NCI-H345 treated with DMSO at 0.1 percent for 48 hours (cell line): ENCODE measurements around the gene HSPD1.

Experiments used
- DNase-seq: peaks from one replicate; lab custom pipeline; 2025; ENCODE audit not compliant: unreplicated experiment; lab: John Stamatoyannopoulos, UW

Gene HSPD1

DNA sequence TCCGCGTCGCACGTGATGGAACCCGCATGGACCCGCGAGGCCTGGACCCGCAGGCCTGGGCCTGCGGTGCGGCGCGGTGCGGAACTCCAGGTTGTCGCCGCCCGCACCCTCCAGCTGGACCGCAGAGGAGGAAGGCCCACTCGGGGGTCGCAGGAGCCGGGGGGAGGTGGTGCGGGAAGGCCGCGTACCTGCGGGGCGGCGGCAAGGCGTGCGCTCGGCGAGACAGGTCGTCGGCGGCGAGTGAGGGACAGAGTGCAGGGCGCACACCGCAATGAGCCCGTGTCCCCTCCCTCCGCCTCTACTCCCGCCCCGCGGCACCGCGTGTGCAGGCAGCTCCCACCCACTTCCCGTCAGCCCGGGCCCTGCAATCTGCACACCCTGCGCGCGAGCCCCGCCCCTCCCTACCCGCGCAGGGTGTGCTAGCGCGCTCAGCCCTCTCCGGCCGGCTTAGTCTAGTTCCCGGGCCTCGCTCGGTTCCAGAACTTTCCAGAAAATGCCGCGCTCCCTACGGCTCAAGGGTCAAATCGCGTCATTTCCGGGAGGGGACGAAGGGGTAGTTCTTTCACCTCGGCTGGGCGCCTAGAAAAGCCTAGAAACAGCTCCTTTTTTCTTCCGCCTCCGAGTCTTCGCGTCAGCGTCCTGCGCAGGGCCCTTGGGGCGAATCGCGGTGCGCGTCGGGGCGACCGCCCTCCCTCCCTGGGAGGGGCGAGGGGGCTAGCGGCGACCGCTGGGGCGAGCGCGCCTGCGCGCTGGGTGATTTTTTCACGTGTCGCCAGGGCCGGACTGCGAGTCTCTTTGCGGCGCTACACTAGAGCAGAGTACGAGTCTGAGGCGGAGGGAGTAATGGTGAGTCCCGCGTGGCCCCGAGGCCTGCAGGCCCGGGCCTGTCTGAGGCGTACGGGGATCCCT lies at the start of gene HSPD1, which contains the start of gene HSPE1:
TSS of gene HSPD1 (minus strand) at position 247 of the 909 bp plus-strand sequence. CDS start 992 bp downstream, outside the sequence.
TSS of gene HSPE1 (plus strand) at position 786 of the 909 bp plus-strand sequence. CDS start at position 844, 58 bp downstream.
- peak; percentile 95 for DNase-seq

DNA sequence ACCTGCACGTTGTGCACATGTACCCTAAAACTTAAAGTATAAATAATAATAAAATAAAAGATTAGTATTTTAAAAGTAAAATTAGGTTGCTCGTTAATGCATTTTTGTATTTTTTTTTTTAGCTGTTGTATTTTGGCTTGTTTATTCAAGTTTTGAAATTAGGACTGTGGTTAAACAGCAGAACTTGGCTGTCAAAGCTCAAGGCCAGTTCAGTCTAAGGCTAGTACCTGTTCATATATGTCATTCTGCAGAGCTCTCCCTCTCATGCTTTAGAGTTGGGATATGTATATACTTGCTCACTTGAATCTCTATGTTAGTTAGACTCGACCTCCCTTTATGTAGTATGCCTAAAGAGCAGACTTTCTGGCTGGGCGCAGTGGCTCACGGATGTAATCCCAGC lies 48.9 kb upstream of the HSPD1 start:
- DNase-seq, result no peak

DNA sequence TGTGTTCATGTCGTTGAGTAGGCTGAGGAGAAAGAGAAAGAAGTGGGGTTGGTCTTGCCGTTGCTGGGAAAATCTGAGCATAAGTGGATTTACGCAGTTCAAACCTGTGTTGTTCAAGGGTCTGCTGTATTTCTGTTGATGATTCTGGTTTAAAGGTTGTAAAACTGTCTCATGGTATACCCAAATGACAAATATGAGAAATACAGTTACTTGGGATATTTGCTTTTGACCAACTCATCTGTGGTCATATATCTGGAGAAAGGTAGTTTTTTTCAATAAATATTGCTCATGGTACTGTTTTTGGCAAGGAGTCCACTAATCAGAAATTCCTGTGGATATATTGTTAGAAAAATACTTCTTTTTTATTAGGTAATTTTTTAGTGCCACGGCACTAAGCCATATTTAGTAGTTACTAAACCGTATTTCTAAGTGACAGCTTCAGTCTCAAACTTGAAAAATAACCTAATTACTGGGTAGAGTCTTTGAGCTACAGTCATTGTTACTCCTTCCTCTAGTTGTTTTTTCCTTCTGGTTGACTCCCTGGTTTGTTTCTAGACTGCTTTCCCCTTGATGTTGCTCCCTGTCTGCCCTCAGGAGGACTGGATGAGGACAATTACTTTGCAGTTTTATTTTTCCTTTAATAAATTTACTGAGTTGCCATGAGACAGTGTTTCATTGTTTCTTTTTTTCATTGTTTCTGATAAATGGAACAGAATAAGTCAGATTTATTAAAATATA lies 47.7 kb upstream of the HSPD1 start:
- no peak for DNase-seq

DNA sequence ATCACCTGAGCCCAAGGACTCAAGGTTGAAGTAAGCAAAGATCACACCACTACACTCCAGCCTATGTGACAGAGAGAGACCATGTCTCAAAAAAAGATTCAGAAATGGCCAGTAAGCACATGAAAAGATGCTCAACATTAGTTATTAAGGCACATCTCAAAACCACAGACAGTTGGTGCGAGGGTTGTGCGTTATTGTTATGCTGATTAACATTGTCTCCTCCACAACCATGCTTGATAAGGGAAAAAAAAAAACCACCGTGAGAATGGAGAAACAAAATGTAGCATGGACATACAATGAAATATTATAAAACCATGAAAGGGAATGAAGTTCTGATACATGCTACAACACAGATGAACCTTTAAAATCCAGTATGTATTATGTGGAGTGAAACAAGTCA lies 43.6 kb upstream of the HSPD1 start:
- DNase-seq, result no peak

DNA sequence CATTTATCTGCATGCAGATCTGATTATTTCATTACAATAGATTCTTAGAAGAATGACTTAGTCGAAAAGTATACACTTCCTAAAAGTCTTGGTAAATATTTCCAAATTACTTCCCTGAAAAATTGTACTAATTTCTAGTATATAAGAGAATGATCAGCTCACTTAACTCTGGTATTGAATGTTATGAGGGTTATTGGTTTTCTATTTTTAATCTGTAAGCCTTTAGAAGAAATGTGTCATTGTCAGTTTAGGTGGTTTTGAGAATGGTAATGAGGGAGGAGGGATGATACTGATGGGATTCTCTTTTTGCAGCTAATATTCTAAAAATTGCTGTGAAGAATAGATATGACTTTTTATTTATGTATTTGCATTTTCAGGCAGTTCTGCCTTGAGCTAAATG lies 40.1 kb upstream of the HSPD1 start:
- DNase-seq, result no peak

DNA sequence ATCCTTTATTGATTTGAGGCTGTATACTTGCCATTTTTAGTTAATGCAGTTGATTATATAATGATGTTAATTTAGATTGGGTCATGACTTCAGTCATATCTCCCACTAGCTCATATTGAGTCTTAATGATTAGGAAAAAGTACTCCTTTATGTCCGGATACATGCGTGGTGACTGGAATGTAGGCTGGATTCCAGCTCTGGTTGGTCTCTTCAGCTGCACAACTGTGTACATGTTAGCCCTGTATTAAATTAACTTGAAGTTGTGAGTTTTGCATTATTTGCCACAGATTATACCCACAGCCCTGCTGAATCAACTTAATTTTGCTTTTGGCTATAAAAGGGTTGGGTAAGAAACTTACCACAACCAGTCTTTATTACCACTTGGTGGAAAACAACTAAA lies 38.8 kb upstream of the HSPD1 start:
- no peak for DNase-seq

DNA sequence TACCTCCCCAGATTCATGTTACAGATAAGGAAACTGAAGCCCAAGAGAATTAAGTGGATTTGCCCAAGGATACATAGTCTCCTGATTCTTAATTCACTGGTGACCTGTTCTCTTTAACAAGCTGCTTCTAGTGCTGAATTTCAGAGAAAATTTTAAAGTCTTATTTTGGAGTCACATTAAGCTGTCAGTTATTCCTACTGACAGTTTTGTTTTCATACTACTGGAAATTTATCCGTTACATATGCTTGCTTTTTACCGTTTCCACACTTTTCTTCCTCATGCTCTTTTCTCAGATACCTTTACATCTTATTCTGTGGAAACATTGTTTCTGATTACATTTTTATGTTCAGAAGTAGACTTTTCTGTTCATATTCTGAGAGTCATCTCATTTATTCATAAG lies 17.5 kb upstream of the HSPD1 start:
- no peak for DNase-seq

DNA sequence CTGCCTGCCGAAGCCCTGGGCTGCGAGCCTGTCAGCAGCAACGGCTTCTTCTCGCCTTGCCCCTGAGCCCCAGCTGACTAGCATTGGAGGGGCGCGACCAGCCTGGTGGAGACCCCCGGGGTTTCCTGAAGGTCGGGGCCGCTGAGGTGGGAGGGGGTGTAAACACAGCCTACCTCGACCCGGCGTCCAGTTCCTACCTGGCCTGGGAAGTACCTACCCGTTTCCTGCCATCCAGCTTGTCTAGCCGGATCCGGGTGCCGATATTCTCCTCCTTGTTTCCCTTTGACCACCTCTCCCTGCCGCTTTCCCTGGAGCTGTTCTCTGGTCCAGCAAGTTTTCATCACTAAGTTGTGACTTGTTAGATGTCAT lies 16.7 kb upstream of the HSPD1 start:
- no peak for DNase-seq

DNA sequence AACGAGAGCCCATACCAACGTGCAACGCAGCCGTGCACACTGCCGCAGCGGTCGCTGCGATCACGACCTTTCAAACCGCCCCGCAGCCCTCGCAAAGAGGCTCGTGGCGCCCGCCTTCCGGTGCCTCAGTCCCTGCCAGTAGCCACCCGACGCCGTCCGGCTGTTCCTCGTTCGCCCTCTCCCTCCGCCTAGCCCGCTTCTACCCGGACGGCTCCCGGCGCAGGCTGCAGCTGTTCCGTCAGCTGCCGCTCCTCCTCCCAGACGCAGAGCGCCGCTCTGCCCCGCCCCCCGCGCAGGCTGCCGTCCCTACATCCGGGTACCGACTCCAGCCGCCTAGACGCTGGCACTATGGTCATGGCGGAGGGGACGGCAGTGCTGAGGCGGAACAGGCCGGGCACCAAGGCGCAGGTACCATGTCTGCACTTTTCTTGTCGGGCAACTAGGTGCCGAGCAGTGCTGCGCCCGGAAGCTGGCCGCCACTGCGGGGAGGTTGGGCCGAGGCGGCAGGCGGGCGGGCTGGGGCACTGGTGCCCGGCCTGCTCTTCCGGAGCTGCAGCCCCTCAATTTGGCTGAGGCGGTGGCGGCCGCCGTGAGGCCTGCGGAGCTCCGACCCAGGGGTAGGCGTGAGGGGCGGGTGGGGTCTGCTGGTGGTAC lies 16.2 kb upstream of the HSPD1 start, which contains the start of gene MOB4:
TSS of gene MOB4 (plus strand) at position 328 of the 654 bp plus-strand sequence. CDS start at position 349, 21 bp downstream.
- DNase-seq, result peak; percentile 91

DNA sequence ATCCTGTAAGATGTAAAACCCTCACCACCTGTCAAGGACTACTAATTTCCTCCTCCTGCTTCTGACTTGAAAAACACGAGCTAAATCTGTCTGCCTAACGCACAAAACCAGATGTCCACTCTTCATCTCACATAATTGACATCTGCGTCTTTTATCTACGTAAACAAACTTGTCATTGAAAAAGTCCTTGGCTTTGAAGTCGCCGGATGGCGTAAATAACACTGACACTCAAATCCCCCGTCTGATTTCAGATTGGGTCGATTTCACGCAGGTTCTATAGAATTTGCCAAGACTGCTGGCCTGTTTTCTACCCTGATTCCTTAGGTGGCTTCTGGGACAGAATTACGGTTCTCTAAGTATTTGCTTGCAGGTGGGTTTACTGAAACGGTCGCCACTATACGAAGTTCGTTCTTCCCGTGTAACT lies 15.7 kb upstream of the HSPD1 start:
- peak; percentile 28 for DNase-seq

DNA sequence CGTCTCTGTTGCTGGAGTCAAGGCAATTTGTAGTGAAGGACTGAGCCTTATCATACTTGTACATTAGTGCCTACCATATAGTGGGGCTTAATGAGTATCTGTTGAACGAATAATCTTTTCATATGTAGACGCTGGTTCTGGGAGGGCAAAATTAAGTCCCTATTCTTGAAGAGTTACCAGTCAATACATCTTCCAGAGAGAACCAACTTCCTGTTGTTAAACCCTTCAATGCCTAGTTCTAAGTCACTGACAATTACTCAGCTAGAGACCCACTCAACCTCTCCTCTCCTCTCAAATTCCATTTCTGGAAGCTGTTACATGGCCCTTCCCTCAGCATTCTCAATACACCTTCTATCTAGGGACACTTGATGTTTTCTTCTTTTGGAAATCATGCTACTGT lies 15.1 kb upstream of the HSPD1 start:
- DNase-seq, result no peak

DNA sequence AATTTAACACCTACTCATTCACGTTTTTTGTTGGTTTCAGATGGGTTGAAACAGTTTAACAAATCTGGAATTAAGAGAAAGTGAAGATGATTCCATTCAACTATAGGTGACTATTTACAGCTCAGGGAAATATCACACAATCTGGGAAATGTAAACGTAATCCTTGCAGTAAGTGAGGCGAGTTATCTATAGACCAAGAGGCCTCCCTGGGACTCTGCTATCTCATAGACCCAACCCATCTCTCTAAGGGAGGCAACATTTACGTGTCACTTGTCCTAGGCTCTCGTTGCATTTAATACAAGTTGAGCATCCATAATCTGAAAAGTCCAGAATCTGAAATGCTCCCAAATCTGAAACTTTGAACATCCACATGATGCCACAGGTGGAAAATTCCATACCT lies 14.3 kb upstream of the HSPD1 start:
- DNase-seq, result no peak

DNA sequence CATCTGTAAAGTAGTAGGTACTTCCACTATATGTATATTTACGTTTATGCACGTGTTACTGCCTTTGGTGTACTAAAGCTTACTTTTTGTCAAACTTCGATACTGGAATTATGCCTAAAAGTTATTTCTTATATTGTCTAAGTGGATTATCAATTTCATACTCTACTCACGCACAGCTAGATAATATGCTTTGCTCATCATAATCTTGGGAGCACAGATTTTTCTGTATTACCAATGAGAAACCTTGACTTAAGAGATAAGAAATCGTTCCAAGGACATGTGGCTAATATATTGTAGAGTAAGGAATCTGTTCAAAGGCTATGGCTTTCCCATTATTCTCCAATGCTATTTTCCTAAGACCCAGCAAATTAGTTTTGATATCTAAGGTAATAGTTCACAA lies 7.0 kb upstream of the HSPD1 start:
- DNase-seq, result no peak

DNA sequence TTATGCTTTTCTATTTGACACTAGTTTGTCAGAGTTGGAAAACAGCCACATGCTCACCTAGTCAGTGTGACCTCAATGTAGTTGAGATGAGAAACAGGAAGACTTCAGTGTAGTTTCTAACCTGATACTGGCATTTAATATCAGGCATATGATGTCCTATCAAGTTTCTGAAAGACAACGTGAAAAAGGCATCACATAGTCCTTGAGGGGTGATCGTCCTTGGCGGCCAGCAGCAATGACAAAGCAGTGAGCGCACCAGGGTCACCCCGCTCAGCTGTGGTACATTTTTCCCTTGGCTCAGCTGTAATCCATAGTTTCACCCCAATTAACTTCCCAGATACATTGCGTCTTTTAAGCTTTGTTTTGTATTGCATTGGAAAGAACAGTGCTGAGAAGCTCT lies 4.9 kb upstream of the HSPD1 start:
- no peak for DNase-seq

DNA sequence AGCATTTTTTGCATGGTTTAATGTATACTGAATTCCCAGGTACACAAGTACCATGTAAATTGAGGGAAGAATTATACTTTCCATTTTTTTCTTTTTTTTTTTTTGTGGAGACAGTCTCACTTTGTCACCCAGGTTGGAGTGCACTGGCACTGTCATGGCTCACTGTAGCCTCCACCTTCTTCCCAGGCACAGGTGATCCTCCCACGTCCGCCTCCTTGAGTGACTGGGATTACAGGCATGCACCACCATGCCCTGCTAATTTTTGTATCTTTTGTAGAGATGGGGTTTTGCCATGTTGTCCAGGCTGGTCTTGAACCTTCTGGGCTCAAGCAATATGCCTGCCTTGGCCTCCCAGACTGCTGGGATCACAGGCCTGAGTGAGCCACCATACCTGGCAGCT lies 4.4 kb upstream of the HSPD1 start:
- DNase-seq, result no peak

DNA sequence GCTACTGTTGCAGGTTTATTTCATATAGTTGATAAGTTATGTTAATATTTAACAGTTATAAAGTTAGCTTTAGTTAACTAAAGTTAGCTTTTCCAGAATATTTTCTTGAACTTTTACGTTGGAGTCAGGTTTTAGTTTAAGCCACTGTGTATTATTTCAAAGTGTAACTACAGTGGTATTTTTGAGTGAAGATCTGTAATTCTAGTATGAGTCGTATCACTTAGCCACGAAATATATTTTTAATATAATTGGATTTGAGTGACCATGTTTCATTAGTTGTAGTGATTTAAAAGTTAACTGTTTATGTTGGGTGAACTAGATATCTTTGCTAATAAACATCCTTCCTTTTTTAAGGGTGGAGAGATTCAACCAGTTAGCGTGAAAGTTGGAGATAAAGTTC lies 3.0 kb upstream of the HSPD1 start:
- DNase-seq, result no peak

DNA sequence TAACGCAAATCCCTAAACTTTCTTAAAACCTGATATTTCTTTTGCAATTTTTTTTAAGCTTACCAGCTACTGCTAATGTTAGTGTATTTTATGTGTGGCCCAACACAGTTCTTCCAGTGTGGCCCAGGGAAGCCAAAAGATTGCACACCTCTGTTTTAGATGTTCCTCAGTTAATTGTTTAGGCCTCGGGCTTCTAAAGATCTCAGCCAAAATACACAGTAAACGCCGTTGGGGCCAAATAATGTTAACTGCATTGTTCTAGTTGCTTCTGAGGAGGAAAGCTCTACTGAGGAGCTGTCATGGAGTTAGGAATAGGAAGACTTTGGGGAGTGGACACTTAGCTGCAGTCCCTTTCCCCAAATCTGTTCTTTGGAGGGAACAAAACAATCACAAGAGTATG lies 2.6 kb upstream of the HSPD1 start:
- DNase-seq, result no peak

DNA sequence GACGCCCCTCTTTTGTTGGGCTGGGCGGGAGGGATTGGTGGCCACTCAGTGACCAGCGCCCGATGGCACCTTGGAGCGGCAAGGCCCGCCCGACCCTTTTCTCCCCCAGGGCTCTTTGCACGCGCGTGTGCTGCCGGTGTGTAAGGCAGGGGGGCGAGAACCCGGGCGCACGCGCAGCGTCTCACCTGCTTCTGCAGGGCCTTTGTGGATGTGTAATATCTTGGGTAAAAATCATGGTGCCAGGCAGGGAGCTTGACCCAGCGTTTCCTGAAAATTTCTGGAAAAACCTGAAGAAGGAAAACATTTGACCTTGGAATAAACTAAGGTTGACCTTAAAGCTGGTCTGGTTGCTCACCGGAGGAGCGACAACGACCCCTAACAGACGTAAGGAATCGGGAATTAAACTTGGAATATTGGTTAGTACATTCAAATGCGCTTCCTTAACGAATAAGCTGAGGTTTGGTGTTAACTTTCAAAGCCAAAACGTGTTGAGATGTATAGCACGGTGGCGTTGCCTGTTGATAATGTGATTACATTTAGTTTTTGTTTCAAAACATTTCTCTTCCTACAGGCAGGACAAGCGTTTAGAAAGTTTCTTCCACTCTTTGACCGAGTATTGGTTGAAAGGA lies 977 bp upstream of the HSPD1 start:
- DNase-seq, result no peak

DNA sequence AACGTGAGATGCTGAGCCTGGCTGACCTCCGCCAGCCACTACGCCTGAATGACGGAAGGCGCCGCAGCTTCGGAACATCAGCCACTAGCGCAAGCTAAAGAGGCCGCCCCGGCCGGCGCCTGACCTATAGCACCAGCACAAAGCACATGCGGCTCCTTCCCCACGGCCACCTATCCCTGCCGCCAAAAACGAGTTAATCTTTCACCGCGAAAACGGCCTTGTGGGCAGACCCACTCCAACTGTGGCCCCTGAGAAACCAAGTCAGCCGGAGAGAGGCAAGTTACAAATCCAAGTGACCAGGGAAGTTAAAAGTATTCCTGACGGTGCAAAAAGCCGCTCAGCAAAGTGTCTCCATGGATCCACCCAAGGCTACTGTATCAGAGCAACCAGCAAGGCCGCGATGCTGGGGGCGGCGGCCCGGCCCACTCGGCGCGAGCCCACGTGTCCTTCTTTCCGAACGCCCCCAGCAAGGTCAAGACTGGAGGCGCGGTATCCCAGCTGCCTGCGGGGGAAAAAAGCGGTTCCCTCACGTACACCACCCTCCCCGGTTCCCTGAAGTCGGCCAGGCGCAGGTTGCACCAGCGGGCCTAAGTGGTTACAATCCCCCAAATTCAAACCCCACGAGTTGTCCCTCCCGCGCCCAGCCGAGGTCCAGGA lies 575 bp downstream of the HSPD1 start:
- DNase-seq, result no peak

DNA sequence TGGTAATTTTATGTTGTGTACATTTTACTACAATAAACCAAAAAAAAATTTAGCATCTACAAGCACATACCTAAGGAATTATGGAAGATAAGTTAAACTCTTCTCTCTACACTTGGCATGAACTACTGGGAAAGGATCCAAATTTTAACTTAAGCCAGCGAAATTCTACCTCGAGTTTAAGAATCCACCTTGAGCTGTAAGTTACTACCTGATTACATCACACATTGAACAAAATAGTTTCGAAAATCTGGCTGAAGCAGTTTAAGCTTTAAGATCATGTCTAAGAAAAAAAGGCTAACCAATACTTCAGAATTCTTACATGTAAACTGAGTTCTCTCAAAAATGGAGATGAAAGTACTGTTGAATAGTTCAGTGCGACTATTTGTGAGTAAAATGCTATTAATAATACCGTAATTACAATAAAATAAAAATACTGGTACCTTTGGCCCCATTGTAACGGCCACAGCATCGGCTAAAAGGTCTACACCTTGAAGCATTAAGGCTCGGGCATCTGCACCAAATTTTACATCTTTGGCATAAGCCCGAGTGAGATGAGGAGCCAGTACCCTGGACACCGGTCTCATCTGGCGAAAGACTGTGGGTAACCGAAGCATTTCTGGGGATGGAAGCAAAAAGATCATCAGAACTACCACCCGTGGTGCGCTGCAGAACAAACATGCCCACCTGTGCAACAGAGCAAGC lies 1.3 kb downstream of the HSPD1 start:
- no peak for DNase-seq
